ENCODE results near the gene PRUNE2. TPM values are rescaled to one million over a fixed set of nuclear protein-coding genes. Genes with fewer than 3 reads are reported as not detected.
"Not testable (repeated sequence)": the region's sequence is repeated elsewhere in the genome, so short reads cannot be mapped to it uniquely, and the experiment has no call there.

PRUNE2 gene
- polyA plus RNA-seq, 1 experiment, result 0.78 TPM

DNA sequence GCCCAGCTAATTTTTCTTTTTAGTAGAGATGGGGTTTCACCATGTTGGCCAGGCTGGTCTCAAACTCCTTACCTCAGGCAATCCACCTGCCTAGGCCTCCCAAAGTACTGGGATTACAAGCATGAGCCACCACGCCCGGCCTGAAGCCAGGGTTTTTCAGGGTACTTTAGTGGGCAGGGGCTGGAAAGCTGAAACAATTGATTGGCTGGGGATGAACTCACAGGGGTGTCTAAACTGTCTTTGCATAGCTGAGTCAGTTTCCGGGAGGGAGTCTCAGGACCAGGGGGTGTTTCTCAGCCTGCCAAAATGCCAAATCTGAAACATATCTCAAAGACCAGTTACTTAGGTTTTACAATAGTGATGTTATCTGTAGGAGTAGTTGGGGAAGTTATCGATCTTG is 46.1 kb downstream of the PRUNE2 start:
- CTCF ChIA-PET, result interaction anchor here (0.7 kb wide), 1 partner anchor 118 kb away, joined by 3 read pairs; no protein-coding TSS in a partner anchor
- DNase-seq (ENCODE audit: low read depth), result no peak
- no peak for TF ChIP-seq CTCF (IDR thresholded peaks at IDR 0.05; ENCODE audit: insufficient read depth, low read depth, low read length)

GRCh38 chr9:76858248-76858647 is 47.7 kb downstream of the PRUNE2 start:
- DNase-seq (ENCODE audit: low read depth); H3K36me3 ChIP-seq (ENCODE audit: control insufficient read depth, insufficient read depth, low read length); CTCF ChIA-PET; H3K27me3 ChIP-seq (ENCODE audit: control insufficient read depth, insufficient read depth, low read length); H3K4me3 ChIP-seq (ENCODE audit: low read depth, low read length); POLR2A ChIA-PET: not testable (repeated sequence)

More for the DNA sequence above, 46.1 kb downstream of the PRUNE2 start:
- Histone ChIP-seq H3K4me3 (ENCODE audit: low read depth, low read length) (no peak overlapping the region), H3K36me3 (ENCODE audit: control insufficient read depth, insufficient read depth, low read length) (no peaks in the 10 kb centered on the region), H3K27me3 (ENCODE audit: control insufficient read depth, insufficient read depth, low read length) (no peaks in the 10 kb centered on the region)
- POLR2A ChIA-PET, result interaction anchor here (0.6 kb wide), 1 partner anchor 975 kb away, joined by 6 read pairs; no protein-coding TSS in a partner anchor

DNA sequence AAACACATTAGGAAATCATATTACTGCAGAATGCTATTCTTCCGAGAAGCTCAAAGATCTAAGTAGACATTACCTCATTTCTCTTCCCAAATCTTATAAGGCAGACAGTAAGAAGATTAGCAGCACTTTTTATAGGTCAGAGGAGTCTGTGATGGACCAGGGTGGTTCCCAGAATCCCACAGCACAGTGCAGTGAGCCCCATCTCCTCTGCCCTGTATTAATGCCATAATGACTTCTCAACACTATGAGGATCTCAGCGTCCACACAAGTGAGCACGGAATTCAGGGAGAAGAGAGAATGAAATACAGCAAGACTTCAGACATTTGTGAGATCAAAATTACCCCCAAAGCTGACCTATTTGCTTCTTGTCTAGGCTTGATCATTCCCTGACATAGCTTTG is 49.9 kb downstream of the PRUNE2 start:
- ChIA-PET POLR2A (no interaction called here), CTCF (interaction anchor here (1.2 kb wide), 1 partner anchor 11 kb away, joined by 3 read pairs; no protein-coding TSS in a partner anchor)
- H3K27me3 ChIP-seq (ENCODE audit: control insufficient read depth, insufficient read depth, low read length), result no peaks in the 10 kb centered on the region
- DNase-seq (ENCODE audit: low read depth), result no peak
- no peaks in the 10 kb centered on the region for H3K36me3 ChIP-seq (ENCODE audit: control insufficient read depth, insufficient read depth, low read length)
- TF ChIP-seq CTCF (IDR thresholded peaks at IDR 0.05; ENCODE audit: insufficient read depth, low read depth, low read length), result no peak
- no peak overlapping the region for H3K4me3 ChIP-seq (ENCODE audit: low read depth, low read length)

- ChIA-PET CTCF (no interaction called here), POLR2A (no interaction called here)
- H3K4me3 ChIP-seq (ENCODE audit: low read depth, low read length), result no peak overlapping the region
- H3K27me3 ChIP-seq (ENCODE audit: control insufficient read depth, insufficient read depth, low read length), result no peaks in the 10 kb centered on the region
- no peak for DNase-seq (ENCODE audit: low read depth)
- no peaks in the 10 kb centered on the region for H3K36me3 ChIP-seq (ENCODE audit: control insufficient read depth, insufficient read depth, low read length)
- TF ChIP-seq CTCF (IDR thresholded peaks at IDR 0.05; ENCODE audit: insufficient read depth, low read depth, low read length), result no peak
These were observed 50.9 kb downstream of the PRUNE2 start for GRCh38 chr9:76855015-76855414.

- DNase-seq (ENCODE audit: low read depth), result no peak
- ChIA-PET CTCF (no interaction called here), POLR2A (no interaction called here)
- no peak for TF ChIP-seq CTCF (IDR thresholded peaks at IDR 0.05; ENCODE audit: insufficient read depth, low read depth, low read length)
- no peak overlapping the region for H3K4me3 ChIP-seq (ENCODE audit: low read depth, low read length)
- no peaks in the 10 kb centered on the region for H3K27me3 ChIP-seq (ENCODE audit: control insufficient read depth, insufficient read depth, low read length)
- no peaks in the 10 kb centered on the region for H3K36me3 ChIP-seq (ENCODE audit: control insufficient read depth, insufficient read depth, low read length)
These were observed 53.9 kb downstream of the PRUNE2 start for GRCh38 chr9:76852026-76852425.

DNA sequence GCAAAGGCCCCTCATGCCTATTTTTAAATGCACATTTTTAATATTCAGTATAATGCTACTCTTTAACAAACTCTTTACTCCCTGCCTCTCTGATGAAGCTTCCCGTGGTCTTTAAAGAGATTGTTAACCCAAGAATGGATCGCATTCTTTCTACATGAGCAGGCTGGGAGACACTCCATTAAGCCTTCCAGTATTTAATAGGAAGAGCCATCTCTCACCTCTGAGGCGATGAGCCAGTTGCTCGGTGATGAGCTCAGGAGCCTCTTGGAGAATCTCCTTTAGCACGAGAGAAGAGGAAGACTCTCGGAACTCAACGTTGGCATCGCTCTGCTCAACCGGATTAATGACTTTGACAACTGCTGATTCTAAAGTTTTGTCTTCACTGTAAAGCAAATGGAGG is 59.6 kb downstream of the PRUNE2 start:
- ChIA-PET POLR2A (no interaction called here), CTCF (no interaction called here)
- H3K27me3 ChIP-seq (ENCODE audit: control insufficient read depth, insufficient read depth, low read length), result no peaks in the 10 kb centered on the region
- DNase-seq (ENCODE audit: low read depth), result no peak
- no peaks in the 10 kb centered on the region for H3K36me3 ChIP-seq (ENCODE audit: control insufficient read depth, insufficient read depth, low read length)
- no peak overlapping the region for H3K4me3 ChIP-seq (ENCODE audit: low read depth, low read length)
- no peak for TF ChIP-seq CTCF (IDR thresholded peaks at IDR 0.05; ENCODE audit: insufficient read depth, low read depth, low read length)
